ENCODE measurements around the gene SUPT5H. TPM values are rescaled to one million over a fixed set of nuclear protein-coding genes. Genes with fewer than 3 reads are reported as not detected.

Gene SUPT5H
- total and polyA plus RNA-seq, 2 of the 8 experiments (the other 6 are each of a cell fraction or from before 2014, with no cell fraction given): 77.8 to 111 TPM

DNA sequence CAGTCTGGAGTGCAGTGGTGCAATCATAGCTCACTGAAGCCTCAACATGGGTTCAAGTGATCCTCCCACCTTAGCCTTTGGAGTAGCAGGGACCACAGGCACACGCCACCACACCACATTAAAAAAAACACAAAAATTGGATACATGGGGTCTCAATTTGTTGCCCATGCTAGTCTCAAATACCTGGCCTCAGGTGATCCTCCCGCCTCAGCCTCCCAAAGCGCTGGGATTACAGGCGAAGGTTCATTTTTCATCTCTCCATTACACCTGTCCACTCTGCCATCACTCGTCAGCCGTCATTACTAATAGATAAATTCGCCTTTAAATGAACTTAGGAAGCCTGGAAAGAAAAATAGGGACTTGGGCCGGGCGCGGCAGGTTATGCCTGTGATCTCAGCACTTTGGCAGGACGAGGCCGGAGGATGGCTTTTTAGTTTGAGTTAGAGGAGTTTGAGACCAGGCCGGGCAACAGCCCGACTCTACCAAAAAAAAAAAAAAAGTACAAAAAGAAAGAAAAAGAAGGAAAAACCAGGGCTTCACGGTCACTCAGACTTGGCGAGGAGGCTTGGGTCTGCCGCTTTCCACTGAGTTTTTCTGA is 685 bp upstream of the SUPT5H start (continued):
- no peak for TF ChIP-seq SP1 (IDR thresholded peaks at IDR 0.05; ENCODE audit: low read depth, low read length)
- no peak for TF ChIP-seq E2F6 (IDR thresholded peaks at IDR 0.05)
- TF ChIP-seq BRCA1 (IDR thresholded peaks at IDR 0.05; ENCODE audit: low read depth, low read length): no peak

Measured in H1 (cell line).